Omental fat pad (tissue), 4 donors: Measurements from ENCODE around the gene AGBL4. TPM values are rescaled to one million over a fixed set of nuclear protein-coding genes. Genes with fewer than 3 reads are reported as not detected.

Experiments
- ATAC-seq: fragments of 150-250 bp; one replicate; pipeline ENCODE4 v1.9.1; 2016; ENCODE audit warnings: mild to moderate bottlenecking, moderate library complexity; ENCODE audit not compliant: low FRiP score
- DNase-seq: peaks from one replicate; pipeline ENCODE4 v3.0.0-alpha.2; 2019; ENCODE audit warnings: low spot score
- CTCF ChIP-seq, 3 donors: fragments of 450-650 bp; IDR thresholded peaks; one replicate each; pipeline ENCODE4 v1.5.1; 2016 to 2017; ENCODE audit warnings: antibody characterized with exemption in 3 of 3, mild to moderate bottlenecking in 3 of 3, moderate library complexity in 2 of 3
- small RNA-seq: library from RNA; depleted of rRNA; stranded (forward); fragments of <200 nt; gene quantifications from one replicate; pipeline ENCODE3, GENCODE V24; 2016
- total RNA-seq, 4 donors: library from RNA; depleted of rRNA; stranded (reverse); fragments of >200 nt; gene quantifications; one replicate each; pipeline ENCODE4 v1.1.0, GENCODE V29; 2016

AGBL4 gene
- total RNA-seq, 4 donors from 2014 or later: 0.31 to 1.1 (median 0.50) TPM

- no peak for TF ChIP-seq CTCF (IDR thresholded peaks at IDR 0.05)
- ATAC-seq: peak; percentile 77
- no peak for DNase-seq
These were observed 1529.6 kb downstream of the AGBL4 start for GRCh38 chr1:48493970-48494769.

- TF ChIP-seq CTCF (IDR thresholded peaks at IDR 0.05): no peak
- no peak for DNase-seq
- no peak for ATAC-seq
These were observed 1530.7 kb downstream of the AGBL4 start for GRCh38 chr1:48493041-48493440.

GRCh38 chr1:48492392-48492791 is 1531.4 kb downstream of the AGBL4 start:
- ATAC-seq (no peak), DNase-seq (no peak)
- TF ChIP-seq CTCF (IDR thresholded peaks at IDR 0.05): no peak

GRCh38 chr1:48488721-48489120 is 1535.0 kb downstream of the AGBL4 start:
- no peak for ATAC-seq
- TF ChIP-seq CTCF (IDR thresholded peaks at IDR 0.05): no peak
- no peak for DNase-seq

Small RNA genes within 50 kb of the gene (small RNA-seq; reads per million reads assigned to genes)
- gene AL390023.1: not detected

Other genes starting within 250 kb of the AGBL4 start
- gene ELAVL4, start 85.0 kb upstream of the AGBL4 start, total RNA-seq: under 1 TPM in 1 of 4 donors, not detected in 3; 0.12 TPM